NCI-H1105 (cell line): ENCODE results near the gene COG5.
"Not testable (repeated sequence)": the region's sequence is repeated elsewhere in the genome, so short reads cannot be mapped to it uniquely, and the experiment has no call there.

Experiments
- DNase-seq: peaks from one replicate; lab custom pipeline; 2025; lab: John Stamatoyannopoulos, UW

Gene COG5

DNA sequence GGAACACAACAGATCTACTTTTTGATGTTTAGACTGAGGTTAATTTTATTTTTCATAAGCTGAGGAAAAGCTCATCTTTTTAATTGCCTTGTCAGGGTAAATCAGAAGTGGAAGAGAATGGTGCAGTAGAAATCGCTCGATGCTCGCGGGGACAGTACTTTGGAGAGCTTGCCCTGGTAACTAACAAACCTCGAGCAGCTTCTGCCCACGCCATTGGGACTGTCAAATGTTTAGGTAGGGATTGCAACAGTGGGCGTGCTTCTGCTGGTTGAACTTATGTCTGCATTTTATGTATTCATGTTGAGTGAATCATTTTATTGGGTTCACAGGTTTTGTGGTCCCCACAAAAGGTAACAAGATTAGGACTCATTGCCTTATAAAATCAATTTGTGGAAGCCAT is 406.6 kb downstream of the COG5 start:
- DNase-seq, result no peak

DNA sequence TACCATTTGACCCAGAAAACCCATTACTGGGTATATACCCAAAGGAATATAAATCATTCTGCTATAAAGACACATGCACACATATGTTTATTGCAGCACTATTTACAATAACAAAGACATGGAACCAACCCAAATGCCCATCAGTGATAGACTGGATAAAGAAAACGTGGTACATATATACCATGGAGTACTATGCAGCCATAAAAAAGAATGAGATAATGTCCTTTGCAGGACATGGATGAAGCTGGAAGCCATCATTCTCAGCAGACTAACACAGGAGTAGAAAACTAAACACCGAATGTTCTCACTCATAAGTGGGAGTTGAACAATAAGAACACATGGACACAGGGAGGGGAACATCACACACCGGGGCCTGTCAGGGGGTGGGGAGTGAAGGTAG is 408.0 kb downstream of the COG5 start:
- not testable (repeated sequence) for DNase-seq

DNA sequence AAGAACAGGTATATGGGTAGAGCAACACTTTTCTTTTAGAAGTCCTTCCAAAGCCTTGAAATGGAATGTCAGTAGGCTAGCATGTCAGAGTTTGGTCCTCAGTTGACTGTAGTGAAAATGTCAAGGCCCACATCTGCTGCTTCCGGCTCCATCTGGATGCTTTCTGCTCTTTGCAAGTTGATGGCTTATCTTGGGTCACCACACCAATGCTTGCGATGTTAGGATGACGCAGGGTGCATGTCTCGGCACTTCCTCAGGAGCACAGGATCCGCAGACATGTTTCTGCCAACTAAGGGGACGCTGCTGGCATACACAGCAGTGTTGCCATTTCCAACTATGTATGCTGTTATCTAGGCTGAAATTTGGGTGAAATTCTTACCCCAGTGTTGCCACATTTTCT is 408.9 kb downstream of the COG5 start:
- DNase-seq, result no peak

DNA sequence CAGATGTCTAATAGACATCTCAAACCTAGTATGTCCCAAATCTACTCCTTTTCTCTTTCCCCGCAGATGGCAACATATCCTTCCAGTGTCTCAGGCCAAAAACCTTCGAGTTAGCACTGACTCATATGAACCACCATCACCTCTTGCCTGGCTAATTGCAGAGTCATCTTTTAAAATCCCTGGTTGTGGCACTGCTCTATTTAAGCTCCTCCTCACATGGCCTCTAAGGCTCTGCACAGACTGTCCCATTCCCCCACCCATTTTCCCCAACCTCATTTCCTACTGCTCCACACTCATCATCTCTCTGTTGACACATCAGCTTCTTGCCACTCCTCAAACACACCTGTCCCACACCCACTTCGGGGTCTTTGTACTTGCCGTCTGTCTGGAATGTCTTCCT is 411.7 kb downstream of the COG5 start:
- no peak for DNase-seq
